Caki2 (cell line): Measurements from ENCODE around the gene NSD1. TPM values are rescaled to one million over a fixed set of nuclear protein-coding genes. Genes with fewer than 3 reads are reported as not detected.
A peak's percentile ranks its signal among the peaks of the same experiment; 100 is the strongest.
"Not testable (repeated sequence)": the region's sequence is repeated elsewhere in the genome, so short reads cannot be mapped to it uniquely, and the experiment has no call there.

Experiments used
- DNase-seq: peaks from one replicate; pipeline ENCODE4 v3.0.0-alpha.2; 2015; ENCODE audit warnings: low read depth
- in situ Hi-C: cut with HindIII; loops from 2 replicates; pipeline ENCODE4 v1.10.0; 2016; ENCODE audit warnings: low sequenced_read_pairs, low pct_unique_long_range_greater_than_20kb, mixed read lengths
- total RNA-seq: library from RNA; depleted of rRNA; stranded (reverse); fragments of >200 nt; shearing (Covaris generic); gene quantifications from 2 replicates; pipeline ENCODE4 v1.2.3, GENCODE V29; 2014; ENCODE audit warnings: low replicate concordance

NSD1 gene
- total RNA-seq, 1 experiment from 2014 or later = 15.4 TPM

GRCh38 chr5:177242304-177242703 lies 108.7 kb downstream of the NSD1 start:
- in situ Hi-C loops = no loop called here
- DNase-seq = no peak

- in situ Hi-C loops = no loop called here
- DNase-seq = peak; percentile 11
Measured at GRCh38 chr5:177249761-177250537, 116.4 kb downstream of the NSD1 start.

- no peak for DNase-seq
- in situ Hi-C loops = no loop called here
Measured at GRCh38 chr5:177253252-177253651, 119.7 kb downstream of the NSD1 start.

- peak; percentile 19 for DNase-seq
- in situ Hi-C loops = no loop called here
Measured at GRCh38 chr5:177256296-177256695, 122.7 kb downstream of the NSD1 start.

GRCh38 chr5:177258711-177259110 lies 125.1 kb downstream of the NSD1 start:
- in situ Hi-C loops, DNase-seq: not testable (repeated sequence)

- DNase-seq = no peak
- in situ Hi-C loops = no loop called here
Measured at GRCh38 chr5:177260961-177261360, 127.4 kb downstream of the NSD1 start.

GRCh38 chr5:177261510-177261909 lies 127.9 kb downstream of the NSD1 start:
- no peak for DNase-seq
- in situ Hi-C loops = no loop called here

- no peak for DNase-seq
- in situ Hi-C loops = no loop called here
Measured at GRCh38 chr5:177264178-177264577, 130.6 kb downstream of the NSD1 start.

GRCh38 chr5:177265395-177265794 lies 131.8 kb downstream of the NSD1 start:
- in situ Hi-C loops = no loop called here

GRCh38 chr5:177269232-177269895 lies 135.8 kb downstream of the NSD1 start:
- DNase-seq = no peak
- in situ Hi-C loops = no loop called here

More at GRCh38 chr5:177265395-177265794, 131.8 kb downstream of the NSD1 start:
- no peak for DNase-seq

GRCh38 chr5:177269976-177270375 lies 136.4 kb downstream of the NSD1 start:
- in situ Hi-C loops = no loop called here
- no peak for DNase-seq

- DNase-seq = no peak
- in situ Hi-C loops = no loop called here
Measured at GRCh38 chr5:177270653-177271052, 137.1 kb downstream of the NSD1 start.

- in situ Hi-C loops = no loop called here
- DNase-seq = no peak
Measured at GRCh38 chr5:177271113-177271512, 137.5 kb downstream of the NSD1 start.

GRCh38 chr5:177275883-177276282 lies 142.3 kb downstream of the NSD1 start:
- no peak for DNase-seq
- in situ Hi-C loops = no loop called here

- in situ Hi-C loops = no loop called here
- no peak for DNase-seq
Measured at GRCh38 chr5:177276886-177277285, 143.3 kb downstream of the NSD1 start.

- in situ Hi-C loops = no loop called here
- DNase-seq = no peak
Measured at GRCh38 chr5:177288191-177288590, 154.6 kb downstream of the NSD1 start.

- in situ Hi-C loops = no loop called here
Measured at GRCh38 chr5:177290816-177291596, 157.4 kb downstream of the NSD1 start.

GRCh38 chr5:177291735-177292134 lies 158.2 kb downstream of the NSD1 start:
- in situ Hi-C loops = no loop called here
- DNase-seq = no peak

More at GRCh38 chr5:177290816-177291596, 157.4 kb downstream of the NSD1 start:
- DNase-seq = no peak
